NB4 (cell line): Measurements from ENCODE around the gene AMBP.

Source experiments
- CTCF ChIP-seq: IDR thresholded peaks from one replicate; pipeline ENCODE4 v1.5.1; 2012; ENCODE audit warnings: low read depth, low read length
- MYC ChIP-seq: IDR thresholded peaks from 2 replicates; pipeline ENCODE4 v1.6.1; 2011; ENCODE audit warnings: low read depth, low read length
- POLR2A ChIP-seq: IDR thresholded peaks from 2 replicates; pipeline ENCODE4 v1.6.1; 2011; ENCODE audit warnings: mild to moderate bottlenecking; ENCODE audit not compliant: insufficient read length; ENCODE audit errors: extremely low read depth

GRCh38 chr9:114126247-114127060, 48.4 kb upstream of the AMBP start:
- no peak for TF ChIP-seq CTCF
- no peak for TF ChIP-seq POLR2A
- no peak for TF ChIP-seq MYC
